ENCODE data around the gene SND1.

Gene SND1

DNA sequence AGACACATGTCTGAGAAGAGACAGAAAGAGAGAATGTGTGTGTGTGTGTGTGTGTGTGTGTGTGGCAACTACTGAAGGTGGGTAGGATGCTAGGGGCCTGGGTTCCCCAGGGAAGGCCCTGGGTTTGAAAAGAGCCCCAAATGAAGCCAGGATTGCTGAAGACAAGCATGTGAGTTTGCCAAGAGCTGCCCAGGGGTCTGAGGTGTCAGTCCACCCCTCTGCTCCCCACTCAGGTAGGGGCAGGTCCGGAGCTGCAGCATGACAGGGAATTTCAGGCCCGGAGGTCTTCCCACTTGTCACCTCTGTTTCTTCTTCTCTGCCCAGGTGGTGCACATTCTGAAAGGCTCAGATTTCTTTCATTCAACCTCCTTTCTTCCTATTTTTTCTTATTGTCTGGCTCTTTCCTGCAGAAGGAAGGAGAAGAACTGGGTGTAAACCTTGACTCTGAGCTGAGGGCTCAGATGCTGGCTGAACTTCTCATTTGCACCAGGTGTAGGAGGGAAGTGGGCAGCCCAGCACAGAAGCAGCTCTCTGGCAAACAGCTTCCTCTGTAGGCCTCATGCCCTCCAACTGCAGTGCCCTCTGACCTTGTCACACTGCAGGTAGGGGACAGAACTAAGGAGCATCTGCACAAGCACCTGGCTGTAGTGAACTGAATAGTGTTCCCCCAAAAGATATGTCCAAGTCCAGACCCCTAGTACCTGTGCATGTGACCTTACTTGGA lies 458.8 kb downstream of the SND1 start:
- no peak for DNase-seq

DNA sequence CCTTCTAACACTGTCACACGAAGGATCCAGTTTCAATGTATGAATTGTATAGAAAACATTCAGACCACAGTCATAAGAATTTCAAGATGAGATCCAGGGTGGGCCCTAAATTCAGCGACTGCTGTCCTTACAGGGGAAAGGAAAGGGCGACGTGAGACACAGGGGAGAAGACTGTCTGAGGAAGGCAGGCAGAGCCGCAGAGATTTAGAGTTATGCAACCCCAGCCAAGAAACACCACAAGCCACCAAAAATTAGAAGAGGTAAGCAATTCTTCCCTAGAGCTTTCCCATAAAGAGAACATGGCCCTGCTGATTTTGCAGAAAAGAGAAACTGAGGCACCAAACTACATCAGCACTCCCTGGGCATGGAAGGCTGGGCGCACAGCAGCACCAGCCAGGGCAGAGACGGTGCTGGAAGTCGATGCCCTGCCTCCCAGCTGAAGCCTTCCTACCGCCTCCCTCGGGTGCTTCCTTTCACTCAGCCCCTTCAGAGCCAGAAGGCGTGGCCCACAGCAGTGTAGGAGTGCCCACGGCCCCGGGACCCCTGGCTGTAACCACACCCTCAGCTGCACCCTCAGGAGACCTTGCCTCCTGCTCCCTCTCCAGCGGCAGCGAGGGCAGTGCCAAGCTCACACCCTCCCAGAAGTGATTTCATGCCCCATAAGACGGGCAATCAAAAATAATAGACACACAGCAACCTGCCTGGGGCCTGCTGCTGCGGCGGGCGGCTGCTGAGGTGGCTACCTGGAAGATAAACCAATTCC lies 460.2 kb downstream of the SND1 start:
- DNase-seq, result no peak

DNA sequence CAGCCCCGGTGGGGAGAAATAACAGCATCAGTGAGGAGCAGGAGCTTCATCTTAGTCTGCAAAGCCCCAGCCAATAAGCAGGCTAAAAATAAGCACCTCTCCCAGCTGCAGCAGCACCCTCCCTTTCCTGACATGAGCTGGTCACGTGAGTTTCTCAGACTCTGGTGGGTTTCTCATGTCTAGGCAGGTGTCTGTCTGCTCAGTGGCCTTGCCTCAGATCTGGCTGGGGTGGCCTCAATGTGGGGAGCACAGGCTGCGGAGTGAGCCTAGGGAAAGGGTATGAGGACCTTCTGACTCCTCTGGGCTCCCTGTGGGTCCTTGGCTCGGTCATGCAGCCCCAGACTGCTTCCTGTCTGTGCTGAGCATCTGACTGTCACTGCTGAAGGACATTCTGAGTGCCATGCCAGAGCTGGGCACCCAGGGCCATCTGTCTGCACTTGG lies 460.8 kb downstream of the SND1 start:
- DNase-seq, result no peak

DNA sequence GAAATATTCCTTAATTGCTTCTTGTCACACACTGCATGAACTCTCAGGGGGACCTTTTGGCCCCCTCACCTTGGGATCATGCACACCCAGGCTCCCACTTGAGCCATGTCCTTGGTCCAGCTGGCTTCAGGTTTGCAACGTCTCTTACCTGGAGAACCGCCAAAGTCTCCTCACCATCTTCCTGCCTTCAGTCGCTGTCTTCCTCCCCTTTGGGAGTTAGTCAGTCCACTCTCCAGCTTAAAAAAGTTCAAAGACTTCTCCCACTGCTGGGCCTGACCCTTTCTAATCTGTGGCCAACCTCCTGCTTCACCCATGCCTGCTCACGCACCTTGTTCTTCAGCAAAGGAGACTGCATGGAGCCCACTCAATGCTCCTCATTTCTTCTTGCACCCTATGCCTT lies 461.8 kb downstream of the SND1 start:
- no peak for DNase-seq

DNA sequence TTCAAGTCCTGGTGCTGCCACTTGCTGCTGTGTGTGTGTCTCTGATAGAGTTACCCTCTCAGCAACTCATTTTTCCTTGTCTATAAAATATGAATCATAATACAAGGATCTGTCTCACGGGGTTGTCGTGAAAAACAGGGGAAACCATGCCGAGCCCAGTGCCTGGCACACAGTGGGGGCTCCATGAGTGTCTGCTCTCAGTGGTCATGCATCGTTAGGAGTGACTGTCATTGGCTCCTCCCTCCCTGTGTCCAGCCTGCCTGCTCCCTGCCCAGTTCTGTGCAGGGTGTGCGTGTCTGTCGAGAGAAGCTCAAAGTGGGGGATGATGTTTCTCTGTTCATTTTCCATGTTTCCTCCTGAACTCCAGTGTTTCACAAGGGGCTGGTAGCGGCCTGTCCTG lies 462.8 kb downstream of the SND1 start:
- no peak for DNase-seq

DNA sequence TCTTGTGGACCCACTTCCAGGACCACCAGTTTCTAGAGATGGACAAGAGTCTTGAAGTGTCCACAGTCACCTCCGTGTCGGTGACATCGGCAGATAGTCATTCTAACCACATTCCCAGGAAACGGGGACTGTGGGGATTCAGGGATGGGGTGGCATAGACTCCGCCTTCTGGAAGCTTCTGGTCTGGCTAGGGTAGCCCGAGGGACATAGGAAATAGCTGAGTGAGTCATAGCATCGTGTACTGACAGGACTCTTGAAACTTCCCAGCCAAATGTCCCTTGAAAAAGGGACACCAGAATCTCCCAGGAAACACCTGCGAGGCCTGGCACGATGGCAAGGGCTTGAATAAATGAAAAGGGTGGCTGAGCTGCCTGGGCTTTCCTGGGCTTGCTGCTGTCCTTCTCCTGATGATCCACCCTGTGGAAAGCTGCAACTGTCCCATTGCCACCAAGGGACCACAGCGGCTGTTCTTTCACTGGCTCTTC lies 463.4 kb downstream of the SND1 start:
- DNase-seq, result peak; percentile 21

DNA sequence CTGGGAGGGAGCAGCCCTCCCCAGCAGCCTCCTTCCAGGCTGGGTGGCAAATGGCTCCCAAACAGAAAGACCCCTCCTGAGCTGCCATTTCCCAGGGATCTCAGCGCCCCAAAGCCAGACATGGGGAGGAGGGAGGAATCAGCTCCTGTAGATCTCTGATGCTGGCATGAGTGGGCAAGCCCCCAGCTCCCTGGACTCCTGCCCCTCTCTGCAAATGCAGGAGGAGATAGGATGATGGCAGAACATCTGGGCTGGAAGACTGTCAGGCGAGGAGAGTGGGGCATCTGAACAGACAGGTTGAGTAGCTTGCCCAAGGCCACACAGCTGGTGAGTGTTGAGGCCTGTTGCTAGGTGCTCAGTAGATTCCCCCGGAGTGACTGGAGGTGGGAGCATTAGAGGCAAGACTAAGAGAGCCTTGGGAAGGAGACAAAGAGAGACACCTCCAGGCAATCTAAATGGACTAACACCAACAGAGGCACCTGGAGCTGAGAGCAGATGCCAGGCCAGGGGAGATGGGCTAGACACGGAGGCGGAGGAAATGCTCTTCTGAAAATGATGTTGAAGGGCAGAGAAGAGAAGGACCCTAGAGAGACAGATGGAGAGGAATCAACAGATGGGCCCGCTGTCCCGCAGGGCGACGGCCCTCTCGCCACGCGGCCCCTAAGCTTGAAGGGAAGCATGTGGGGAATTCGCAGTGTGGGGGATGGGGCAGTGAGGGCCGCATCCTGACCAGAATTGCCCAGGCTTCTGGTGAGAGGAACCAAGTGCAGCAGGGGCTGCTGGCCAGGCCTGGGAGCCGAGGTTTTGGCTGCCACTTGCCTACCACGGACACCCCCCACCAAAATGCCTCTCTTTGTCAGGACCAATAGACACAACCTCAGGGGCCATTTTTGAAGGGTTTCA lies 464.1 kb downstream of the SND1 start:
- DNase-seq, result no peak

DNA sequence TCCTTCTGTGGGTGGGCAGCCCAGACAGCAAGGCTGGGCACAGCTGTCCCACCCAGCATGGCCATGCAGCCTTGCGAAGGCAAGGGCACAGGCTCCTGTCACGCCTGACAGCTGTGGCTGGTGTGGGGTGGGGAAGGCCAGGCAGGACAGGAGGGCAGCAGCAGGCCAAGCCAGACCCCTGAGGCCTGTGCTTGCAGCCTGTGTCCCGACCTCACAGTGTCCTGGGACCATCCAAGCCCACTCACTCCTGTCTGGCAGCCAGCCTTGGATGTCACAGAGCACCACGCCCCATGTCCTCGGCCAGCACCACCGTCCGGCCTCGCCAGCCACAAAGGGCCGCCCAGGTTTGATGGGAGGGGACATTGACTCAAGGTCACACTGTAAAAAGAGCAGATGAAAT lies 464.7 kb downstream of the SND1 start:
- no peak for DNase-seq

DNA sequence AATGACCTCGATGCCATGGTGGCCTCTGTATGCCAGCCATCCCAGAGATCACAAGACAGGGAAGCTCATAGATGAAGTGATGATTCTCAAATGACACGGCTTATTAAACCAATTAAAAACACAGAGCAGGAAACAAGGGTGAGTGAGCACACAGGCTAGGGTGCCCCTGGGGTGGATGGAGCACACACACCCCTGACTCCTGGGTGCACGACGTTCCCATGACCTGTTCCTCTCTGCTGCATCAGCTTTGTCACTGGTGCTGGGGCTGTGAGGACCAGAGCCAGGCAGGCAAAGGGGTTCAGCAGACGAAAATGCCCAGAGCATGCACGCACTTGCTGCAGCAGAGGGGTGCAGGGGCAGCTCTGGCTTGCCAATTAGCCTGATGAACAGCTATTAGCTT lies 465.7 kb downstream of the SND1 start:
- DNase-seq, result no peak

DNA sequence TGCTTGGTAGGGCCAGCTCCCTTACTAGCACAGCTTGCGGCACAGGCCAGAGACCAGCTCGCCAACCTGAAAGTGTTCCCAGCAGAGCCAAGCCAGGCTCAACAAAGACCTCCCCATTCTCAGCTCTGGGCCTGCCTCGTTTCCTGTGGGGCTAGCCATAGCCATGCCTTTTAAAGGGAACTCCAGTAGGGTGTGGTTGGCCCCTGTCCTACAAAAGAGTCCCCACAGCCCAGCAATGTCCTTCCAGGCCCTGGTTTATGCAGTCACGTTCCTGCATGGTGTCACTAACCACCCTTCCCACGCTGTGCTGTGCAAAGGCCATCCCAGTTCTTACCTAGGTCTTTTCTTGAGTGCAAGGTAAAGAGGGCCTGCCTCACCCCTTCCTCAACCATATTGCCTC lies 467.0 kb downstream of the SND1 start:
- no peak for DNase-seq

DNA sequence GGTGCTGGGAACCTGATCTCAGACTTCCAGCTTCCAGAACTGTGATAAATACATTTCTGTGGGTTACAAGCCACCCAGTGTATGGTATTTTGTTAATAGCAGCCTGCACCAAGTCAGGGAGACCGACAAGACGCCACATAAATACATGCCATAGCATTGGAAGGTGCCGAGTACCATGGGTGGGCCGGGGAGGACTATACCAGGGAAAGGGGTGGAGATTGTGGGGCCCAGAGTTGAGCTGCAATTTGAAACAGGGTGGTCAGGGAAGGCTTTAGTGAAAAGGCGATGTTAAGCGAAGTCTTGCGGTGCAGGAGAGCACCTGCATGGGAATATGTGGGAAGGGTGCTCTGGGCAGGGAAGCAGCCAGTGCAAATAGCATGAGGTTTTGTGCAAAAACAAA lies 468.1 kb downstream of the SND1 start:
- DNase-seq, result no peak

DNA sequence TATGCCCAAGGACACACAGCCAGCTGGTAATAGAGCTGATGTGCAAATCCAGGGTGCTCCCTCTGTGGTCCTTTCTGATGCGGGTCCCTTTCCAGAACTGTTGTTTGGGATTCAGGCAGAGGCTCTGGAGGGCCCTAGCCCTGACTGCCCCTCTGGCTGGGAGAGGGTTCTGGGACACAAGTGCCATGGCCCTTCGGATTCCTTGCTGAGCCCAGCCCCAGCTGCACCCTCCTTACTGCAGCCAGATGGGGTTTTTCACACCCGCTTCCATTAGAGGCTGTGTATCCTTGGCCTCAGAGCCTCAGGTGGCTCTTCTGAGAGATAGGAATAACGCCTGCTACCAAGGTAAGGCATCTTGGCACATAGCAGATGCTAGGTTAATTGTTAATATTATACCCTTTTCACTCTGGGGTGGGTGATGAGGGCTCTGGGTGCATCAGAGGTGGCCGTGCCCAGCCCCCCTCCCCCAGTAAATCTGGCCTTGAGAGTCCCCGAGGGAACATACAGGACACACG lies 469.0 kb downstream of the SND1 start:
- no peak for DNase-seq

DNA sequence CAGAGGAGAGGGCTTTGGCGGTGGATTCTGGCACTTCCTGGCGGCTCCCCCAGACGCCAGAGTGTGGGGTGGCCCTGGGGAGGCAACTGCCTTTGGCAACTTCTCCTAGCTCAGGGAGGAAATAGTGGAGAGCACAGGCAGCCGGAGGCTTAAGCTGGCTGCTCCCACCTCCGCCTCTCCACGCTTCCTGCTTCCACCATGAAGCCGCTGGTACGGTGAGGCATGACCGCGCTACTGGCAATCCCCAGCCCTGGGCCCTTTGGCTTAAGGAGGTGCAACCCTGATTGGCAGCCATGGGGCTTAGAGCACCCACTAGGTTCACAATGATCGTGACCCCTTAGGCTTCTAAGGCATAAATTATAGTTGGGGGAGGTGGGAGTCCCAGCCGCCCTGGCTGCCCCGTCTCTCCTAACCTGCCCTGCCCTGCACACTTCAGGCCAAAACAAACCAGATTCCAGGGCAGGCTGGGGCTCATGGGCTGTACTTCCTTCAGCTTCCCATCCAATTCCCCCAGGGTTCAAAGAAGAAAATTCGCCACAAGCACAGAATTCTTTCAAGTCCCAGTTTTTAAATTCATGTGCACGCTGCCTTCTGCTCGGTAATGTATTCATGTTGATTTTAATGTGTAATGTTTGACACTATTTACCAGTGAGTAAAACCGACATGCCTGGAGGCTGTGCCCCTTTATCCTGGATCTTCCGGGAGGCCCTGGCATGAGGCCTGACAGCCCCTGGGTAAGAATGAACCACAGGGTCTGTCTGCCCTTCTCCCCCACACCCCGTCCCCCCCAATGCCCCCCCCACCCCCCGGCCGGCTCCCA lies 469.9 kb downstream of the SND1 start:
- no peak for DNase-seq

DNA sequence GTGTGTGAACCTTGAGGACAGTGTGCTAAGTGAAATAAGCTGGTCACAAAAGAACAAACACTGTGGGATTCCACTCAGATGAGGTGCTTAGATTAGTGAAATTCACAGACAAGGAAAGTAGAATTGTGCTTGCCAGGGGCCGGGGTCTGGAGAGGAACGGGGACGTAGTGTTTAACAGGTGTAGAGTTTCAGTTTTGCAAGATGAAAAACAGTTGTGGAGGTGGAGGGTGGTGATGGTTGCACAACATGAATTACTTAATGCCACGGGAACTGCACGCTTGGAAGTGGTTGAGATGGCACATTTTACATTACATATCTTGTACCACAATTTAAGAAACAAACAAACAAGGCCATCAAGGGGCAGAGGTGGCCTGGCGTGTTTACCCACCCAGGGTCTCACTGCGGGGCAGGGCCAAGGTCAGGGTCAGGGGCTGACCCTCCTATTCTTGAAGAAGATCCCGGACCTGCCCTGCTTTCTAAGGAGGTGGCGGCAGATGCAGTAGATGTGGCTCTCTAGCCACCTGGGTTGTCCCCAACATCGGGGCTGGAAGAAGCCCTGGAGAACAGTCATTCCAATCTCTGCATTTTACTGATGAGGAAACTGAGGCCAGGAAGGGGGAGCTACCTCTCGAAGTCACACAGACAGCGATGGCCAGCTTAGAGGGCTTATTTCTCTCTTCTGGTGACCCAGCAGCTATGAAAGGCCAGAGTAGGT lies 470.7 kb downstream of the SND1 start:
- no peak for DNase-seq

DNA sequence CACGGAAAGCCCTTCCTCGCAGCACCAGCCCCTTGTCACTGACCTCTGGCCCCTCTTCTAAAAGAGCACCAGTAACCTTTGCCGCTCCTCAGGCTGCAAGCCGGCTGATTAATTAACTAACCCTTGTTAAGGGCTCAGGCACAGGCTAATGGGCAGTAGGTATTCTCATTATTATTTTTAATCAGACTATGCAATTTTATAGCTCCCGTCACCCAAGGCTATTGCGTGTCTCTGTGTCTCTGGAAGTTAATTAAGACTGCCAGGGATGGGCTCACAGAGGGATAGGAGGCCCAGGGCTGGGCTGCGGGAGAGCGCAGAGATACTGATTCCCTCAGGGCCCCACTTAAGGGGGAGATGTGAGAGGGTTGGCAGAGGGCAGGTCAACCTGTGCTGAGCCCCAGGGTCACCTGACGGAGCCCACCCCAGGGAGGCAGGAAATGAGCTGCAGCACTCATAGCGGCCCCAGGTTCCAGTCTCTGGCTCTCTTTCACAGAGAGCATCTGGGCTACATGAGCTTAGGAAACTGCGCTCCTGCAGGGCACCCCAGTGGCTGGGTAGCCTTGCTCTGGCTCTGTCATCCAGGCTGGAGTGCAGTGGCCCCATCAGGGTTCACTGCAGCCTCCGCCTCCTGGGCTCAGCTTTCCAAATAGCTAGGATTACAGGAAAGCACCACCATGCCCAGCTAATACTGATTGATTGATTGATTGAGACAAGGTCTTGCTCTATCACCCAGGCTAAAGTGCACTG lies 471.5 kb downstream of the SND1 start:
- no peak for DNase-seq

DNA sequence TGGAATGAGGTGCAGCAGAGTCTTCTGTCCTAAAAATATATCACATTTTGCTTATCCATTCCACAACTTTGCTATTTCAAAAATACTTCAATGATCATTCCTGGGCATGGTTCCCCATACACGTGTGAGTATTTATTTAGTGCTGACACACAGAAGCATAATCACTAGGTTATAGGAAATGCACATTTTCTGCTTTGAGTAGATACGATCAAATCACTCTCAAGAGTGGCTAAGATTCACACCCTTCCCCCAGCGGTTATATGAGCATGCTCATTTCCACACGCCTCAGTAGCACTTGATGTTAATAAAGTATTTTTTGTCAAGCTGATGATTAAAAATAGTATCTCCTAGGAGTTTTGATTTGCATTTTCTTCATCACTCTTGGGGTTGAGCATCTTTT lies 472.8 kb downstream of the SND1 start:
- no peak for DNase-seq

DNA sequence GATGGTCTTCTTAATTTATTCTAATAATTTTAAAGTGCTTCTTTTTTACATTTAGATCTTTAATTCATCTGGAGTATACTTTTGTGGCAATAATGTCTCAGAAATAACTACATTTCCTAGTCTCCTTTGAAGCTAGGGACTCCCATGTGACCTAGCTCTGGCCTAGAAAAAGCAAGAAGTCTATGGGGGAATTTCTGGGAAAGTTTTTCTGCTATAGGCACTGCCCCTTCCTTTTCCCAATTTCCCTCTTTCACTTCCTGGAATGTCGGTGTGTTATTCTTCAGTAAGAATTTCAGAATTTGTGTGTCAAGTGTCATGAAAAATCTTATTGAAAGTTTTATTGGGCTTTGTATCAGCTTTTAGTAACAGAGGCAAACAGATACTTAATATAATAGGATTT lies 473.8 kb downstream of the SND1 start:
- no peak for DNase-seq

DNA sequence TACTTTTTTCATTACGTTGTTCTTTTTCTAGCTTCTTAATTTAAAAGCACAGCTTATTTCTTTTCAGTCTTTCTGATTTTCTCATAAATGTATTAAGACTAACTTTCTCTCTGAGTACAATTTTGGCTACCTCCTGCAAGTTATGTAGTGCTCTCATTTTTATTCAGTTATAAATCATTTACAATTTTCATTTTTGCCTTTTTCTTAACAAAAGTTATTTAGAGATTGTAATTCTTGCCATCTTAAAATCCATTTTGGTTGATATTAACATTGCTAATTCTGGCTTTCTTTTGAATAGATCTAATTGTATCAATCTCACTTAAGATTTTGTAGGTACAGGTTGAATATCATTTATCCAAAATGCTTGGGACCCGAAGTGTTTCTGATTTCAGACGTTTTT lies 476.4 kb downstream of the SND1 start:
- no peak for DNase-seq

DNA sequence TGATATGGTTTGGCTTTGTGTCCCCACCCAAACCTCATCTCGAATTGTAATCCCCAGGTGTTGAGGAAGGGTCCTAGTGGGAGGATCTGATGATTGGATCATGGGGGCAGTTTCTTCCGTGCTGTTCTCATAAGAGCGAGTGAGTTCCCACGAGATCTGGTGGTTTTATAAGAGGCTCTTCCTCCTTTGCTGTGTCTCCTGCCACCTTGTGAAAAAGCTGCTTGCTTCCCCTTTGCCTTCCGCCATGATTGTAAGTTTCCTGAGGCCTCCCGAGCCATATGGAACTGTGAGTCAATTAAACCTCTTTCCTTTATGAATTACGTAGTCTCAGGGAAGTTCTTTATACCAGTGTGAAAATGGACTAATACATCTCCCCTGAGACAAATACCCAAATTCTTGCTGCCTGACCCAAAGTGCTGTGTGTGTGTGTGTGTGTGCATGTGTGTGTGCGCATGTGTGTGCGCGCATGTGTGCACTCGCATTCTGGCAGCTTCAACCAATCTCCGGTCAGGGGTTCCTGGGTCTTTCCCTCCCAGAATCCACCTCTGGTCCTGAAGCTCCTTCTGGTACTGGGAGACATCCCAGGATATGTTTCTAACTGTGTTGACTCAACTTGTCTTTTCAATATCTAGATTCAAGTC lies 477.4 kb downstream of the SND1 start:
- DNase-seq, result no peak

DNA sequence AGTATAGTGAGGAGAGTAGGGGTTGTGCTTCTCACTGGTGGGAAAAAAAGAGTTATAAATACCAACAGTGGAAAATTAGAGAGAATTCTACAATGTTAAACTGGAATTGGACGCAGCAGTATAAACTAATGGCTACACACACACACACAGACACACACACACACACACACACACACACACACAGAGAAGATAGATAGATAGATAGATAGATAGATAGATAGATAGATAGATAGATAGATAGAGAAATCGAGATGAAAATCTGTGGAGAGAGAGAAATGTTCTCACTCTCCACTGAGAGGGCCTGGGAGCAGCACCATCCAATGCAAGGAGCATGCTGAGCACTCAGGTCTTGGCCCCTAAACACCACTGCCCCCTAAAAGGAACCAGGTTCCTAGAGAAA lies 479.1 kb downstream of the SND1 start:
- no peak for DNase-seq
